HepG2 (cell line): ENCODE measurements around the gene DHRS9.

ENCODE experiments used
- HDAC6 ChIP-seq: fragments of 200-600 bp; sonication (generic); IDR thresholded peaks from 2 replicates; pipeline ENCODE4 v1.7.0; 2017; ENCODE audit warnings: mild to moderate bottlenecking, antibody characterized with exemption, low read length, low read depth
- IRF2 ChIP-seq: IDR thresholded peaks from 2 replicates; pipeline ENCODE4 v1.6.1; 2018; ENCODE audit warnings: missing genetic modification reagents, missing compliant biosample characterization
- KDM1A ChIP-seq: IDR thresholded peaks from 2 replicates; pipeline ENCODE4 v1.6.1; 2016; ENCODE audit warnings: missing compliant biosample characterization
- MAF1 ChIP-seq: sonication (generic); formaldehyde crosslinking; IDR thresholded peaks from 2 replicates; pipeline ENCODE4 v1.5.0; 2020; ENCODE audit warnings: missing genetic modification reagents, borderline replicate concordance
- MATR3 ChIP-seq: sonication (generic); formaldehyde crosslinking; IDR thresholded peaks from 2 replicates; pipeline ENCODE4 v1.4.0; 2020; ENCODE audit warnings: missing genetic modification reagents
- NFE2L2 ChIP-seq: fragments of 150-350 bp; IDR thresholded peaks from 2 replicates; pipeline ENCODE4 v1.6.1; 2014; ENCODE audit warnings: low read length
- SNAPC2 ChIP-seq: sonication (generic); formaldehyde crosslinking; IDR thresholded peaks from 2 replicates; pipeline ENCODE4 v1.8.1; 2022; ENCODE audit warnings: mild to moderate bottlenecking, missing genetic modification reagents
- U2AF2 ChIP-seq: fragments of 200-400 bp; formaldehyde crosslinking; IDR thresholded peaks from 2 replicates; pipeline ENCODE4 v1.6.1; 2017; ENCODE audit warnings: low read depth, mild to moderate bottlenecking, low read length
- ZKSCAN5 ChIP-seq: sonication (generic); formaldehyde crosslinking; IDR thresholded peaks from 2 replicates; pipeline ENCODE4 v1.5.1; 2020; ENCODE audit warnings: mild to moderate bottlenecking, missing genetic modification reagents
- ZNF274 ChIP-seq: sonication (generic); formaldehyde crosslinking; IDR thresholded peaks from 2 replicates; pipeline ENCODE4 v1.5.1; 2020; ENCODE audit warnings: mild to moderate bottlenecking, missing genetic modification reagents
- ZNF281 ChIP-seq: sonication (generic); formaldehyde crosslinking; IDR thresholded peaks from 2 replicates; pipeline ENCODE4 v1.4.0; 2020; ENCODE audit warnings: missing genetic modification reagents, borderline replicate concordance
- ZNF3 ChIP-seq: IDR thresholded peaks from 2 replicates; pipeline ENCODE4 v1.7.0; 2017; ENCODE audit warnings: inconsistent platforms
- ZNF652 ChIP-seq: IDR thresholded peaks from 2 replicates; pipeline ENCODE4 v1.6.1; 2016; ENCODE audit warnings: low read depth, borderline replicate concordance
- TF ChIP-seq, protein P1 (sequence below), 2 experiments: sonication (generic) in 1 of 2; formaldehyde crosslinking in 1 of 2; IDR thresholded peaks; 2 replicates each; pipeline versions ENCODE4 v1.5.1 to v1.6.1; 2011 to 2020; ENCODE audit warnings: borderline replicate concordance in 1 of 2, low read depth in 1 of 2, low read length in 1 of 2, mild to moderate bottlenecking in 1 of 2, missing genetic modification reagents in 1 of 2, moderate library complexity in 1 of 2

DNA sequence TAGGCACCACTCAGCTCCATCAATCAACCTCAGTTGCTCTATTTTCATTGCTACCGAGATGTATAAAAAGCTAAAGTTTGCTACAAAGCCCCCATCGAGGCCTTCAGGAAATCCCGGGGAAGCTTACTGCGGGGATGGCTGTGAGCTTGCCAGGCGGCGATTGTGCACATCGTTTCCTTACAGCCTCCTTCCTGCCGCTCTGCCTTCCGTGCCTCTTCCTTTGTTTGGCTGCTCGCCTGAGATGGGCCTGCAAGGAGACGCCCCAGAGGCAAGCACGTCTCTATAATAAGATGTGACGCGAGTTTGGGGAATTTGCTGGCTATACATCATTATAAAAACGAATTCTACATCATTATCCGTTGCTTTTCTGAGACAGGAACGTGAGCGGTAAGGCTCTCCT is 41.6 kb downstream of the DHRS9 start:
- TF ChIP-seq ZNF652 (CRISPR knock-in tag): no peak
- TF ChIP-seq ZKSCAN5 (CRISPR knock-in tag): no peak
- TF ChIP-seq MATR3 (CRISPR knock-in tag): no peak
- no peak for TF ChIP-seq SNAPC2 (CRISPR knock-in tag)
- TF ChIP-seq IRF2 (CRISPR knock-in tag): no peak
- TF ChIP-seq ZNF3: no peak
- no peak for TF ChIP-seq U2AF2
- TF ChIP-seq ZNF274 (CRISPR knock-in tag): no peak
- TF ChIP-seq HDAC6: no peak
- TF ChIP-seq, protein P1, sequence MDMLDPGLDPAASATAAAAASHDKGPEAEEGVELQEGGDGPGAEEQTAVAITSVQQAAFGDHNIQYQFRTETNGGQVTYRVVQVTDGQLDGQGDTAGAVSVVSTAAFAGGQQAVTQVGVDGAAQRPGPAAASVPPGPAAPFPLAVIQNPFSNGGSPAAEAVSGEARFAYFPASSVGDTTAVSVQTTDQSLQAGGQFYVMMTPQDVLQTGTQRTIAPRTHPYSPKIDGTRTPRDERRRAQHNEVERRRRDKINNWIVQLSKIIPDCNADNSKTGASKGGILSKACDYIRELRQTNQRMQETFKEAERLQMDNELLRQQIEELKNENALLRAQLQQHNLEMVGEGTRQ (IDR thresholded peaks at IDR 0.05; ENCODE audit: low read depth, low read length): no peak
- TF ChIP-seq, protein P1 (CRISPR knock-in tag; IDR thresholded peaks at IDR 0.05; ENCODE audit: borderline replicate concordance): no peak
- no peak for TF ChIP-seq NFE2L2
- no peak for TF ChIP-seq KDM1A (CRISPR knock-in tag)
- no peak for TF ChIP-seq MAF1 (CRISPR knock-in tag)
- no peak for TF ChIP-seq ZNF281
